Umbilical cord (tissue), 2 donors: ENCODE measurements around the gene GLO1. TPM values are rescaled to one million over a fixed set of nuclear protein-coding genes. Genes with fewer than 3 reads are reported as not detected.
"Not testable (repeated sequence)": the region's sequence is repeated elsewhere in the genome, so short reads cannot be mapped to it uniquely, and the experiment has no call there.

Experiments
- DNase-seq: peaks from one replicate; pipeline ENCODE4 v3.0.0-alpha.2; 2015; ENCODE audit warnings: low spot score
- total RNA-seq: library from RNA; depleted of rRNA; stranded (reverse); fragments of >200 nt; gene quantifications from one replicate; pipeline ENCODE4 v1.2.3, GENCODE V29; 2014; ENCODE audit warnings: low replicate concordance; ENCODE audit not compliant: insufficient read depth

Gene GLO1
- total RNA-seq, 1 donor from 2014 or later, result 84.7 TPM

- DNase-seq, result no peak
These were observed 3.0 kb upstream of the GLO1 start for GRCh38 chr6:38705924-38706323.

- peak; percentile 81 for DNase-seq
These were observed 1.1 kb upstream of the GLO1 start for GRCh38 chr6:38703949-38704590.

GRCh38 chr6:38701551-38701950, 1.4 kb downstream of the GLO1 start:
- DNase-seq, result no peak

GRCh38 chr6:38699702-38700101, 3.2 kb downstream of the GLO1 start:
- DNase-seq, result not testable (repeated sequence)

DNA sequence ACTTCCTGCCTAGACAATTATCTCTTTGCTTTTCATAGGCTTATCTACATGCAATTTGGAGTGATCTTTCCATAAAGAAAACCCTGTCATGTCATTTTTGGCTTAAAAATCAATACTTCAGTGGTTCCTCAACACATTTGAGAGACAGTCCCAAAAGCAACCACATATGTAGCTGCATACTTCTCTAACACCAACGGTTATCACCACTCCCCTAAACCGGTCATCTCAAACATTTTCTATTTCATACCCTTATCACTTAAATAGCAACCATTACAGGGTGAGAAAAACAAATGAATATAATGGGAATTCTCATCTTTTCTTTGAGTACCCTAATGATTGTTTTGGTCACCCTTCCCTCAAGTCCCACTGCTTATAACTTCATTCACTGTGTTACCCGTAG, 5.1 kb downstream of the GLO1 start:
- DNase-seq, result no peak

GRCh38 chr6:38696345-38696744, 6.6 kb downstream of the GLO1 start:
- no peak for DNase-seq

DNA sequence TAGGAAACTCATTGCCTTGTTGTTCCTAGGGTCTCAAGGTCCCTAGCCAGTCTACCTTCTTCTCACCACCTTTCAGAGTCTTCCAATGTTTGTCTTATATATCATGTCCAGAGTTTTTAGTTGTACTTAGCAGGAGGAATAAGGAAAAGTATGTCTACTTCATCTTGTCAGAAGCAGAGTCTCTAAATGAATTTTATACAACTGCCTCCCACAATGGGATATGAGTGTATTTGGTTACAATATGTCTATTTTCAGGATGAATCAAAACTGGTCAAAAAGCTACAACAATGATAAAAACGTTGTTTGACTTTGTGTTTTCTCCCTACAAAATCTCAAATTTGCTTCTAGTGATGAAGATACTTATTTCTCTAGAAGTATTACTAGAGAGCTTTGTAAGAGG, 7.0 kb downstream of the GLO1 start:
- no peak for DNase-seq

- no peak for DNase-seq
These were observed 7.6 kb downstream of the GLO1 start for GRCh38 chr6:38695227-38695900.

GRCh38 chr6:38688579-38689087, 14.3 kb downstream of the GLO1 start:
- no peak for DNase-seq

DNA sequence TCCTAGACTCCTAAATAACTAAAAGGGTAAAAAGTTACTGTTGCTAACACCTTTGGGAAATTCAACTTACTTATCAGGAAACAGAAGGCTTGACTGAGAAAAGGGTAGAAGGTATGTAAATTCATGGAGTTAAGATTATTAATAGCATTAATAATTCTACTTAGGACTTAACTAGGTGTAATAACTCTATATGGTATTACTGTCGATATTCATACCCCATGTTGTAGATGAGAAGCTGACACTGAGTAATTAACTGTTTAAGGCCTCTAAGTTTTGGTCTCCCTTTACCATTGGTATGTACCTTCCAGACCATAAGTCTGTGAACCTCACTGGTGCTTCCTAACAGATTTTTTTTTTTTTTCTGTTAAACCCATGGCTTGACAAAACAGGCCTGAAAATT, 15.4 kb downstream of the GLO1 start:
- DNase-seq, result no peak

DNA sequence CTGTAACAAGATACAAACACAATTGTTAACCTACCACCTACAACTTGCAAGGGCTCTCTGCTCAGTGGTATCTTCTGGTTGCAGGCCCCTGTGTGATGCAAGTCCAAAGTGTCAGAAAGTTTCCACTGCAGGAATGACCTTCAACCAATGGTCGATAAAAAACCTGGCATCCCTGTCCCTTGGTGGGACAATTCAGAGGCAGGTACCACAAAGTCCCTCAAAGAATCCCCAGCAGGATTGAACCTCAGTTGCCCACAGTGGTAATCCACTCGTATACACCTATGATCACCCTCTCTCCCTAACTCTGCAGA, 15.9 kb downstream of the GLO1 start:
- DNase-seq, result no peak

- DNase-seq, result no peak
These were observed 16.5 kb downstream of the GLO1 start for GRCh38 chr6:38686270-38687042.

DNA sequence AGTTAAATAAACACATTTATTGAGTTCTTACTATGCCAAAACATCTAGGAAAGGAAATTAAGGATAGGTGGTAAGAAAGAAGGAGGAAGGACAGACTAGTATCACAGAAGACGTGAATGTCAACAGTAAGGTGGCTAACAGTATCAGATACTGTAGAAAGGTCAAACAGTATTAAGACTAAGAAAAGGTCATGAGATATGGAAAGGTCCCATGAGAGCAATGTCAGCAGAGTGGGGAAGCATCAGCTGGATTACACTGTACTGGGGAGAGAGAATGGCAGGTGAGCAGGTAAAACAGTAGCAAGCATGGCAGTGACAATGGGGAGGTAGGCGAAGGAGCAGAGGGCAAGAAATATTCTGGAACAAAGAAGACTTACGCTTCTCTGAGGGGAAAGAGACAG, 18.0 kb downstream of the GLO1 start:
- DNase-seq, result no peak

- DNase-seq, result no peak
These were observed 18.7 kb downstream of the GLO1 start for GRCh38 chr6:38684237-38684636.

DNA sequence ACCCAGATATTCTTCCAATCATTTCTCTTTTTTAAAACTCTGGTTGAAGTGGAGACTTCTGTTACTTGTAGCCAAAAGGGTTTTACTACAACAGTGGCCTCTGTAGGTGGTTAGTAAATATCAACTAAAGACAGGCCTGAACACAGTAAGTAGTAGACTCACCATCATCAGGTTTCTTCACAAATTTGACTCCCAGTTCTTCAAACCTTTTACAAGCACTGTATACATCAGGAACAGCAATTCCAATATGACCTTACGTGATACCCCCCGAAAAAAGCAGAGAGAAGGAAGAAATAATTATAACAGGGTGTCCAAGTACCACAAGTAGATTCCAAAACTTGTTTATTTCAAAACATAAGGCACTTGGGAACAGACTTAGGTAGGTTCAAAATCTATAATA, 21.1 kb downstream of the GLO1 start:
- no peak for DNase-seq

DNA sequence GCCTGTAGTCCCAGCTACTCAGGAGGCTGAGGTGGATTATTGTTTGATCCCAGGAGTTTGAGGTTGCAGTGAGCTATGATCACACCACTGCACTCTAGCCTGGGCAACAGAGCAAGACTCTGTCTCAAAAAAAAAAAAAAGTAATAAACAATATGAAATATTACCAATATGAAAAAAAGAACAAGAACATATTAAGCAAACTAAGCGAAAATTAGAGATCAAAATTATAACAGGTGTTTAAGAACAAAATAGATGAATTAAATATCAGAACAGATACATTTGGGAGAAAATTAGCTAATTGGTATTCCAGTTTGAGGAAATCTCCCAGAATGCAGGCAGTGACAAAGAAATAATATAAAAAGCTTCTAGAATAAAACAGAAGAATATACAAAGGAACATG, 23.3 kb downstream of the GLO1 start:
- no peak for DNase-seq

DNA sequence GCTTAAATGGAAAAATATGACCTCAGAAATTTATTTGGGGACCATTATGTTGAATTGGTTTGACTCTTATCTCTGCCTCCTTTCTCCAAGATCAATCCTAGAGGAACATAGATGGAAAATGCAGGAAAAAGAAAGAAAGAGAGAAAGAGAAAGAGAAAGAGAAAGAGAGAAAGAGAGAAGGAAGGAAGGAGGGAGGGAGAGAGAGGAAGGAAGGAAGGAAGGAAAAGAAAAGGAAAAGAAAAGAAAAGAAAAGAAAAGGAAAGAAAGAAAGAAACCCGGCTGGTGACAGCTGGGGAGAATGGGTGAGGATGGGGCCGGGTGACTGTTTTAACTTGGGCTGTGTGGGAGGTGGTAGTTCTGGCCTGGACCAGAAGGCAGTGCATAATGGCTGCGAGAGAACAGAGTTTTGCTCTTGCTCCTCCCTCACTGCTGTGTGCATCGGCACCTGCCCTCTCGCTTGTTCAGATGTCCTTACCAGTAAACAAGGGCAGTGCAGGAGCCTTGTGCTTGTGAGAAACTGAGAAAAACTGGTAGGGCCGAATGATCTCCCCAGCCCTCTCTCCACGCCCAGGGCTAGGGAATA, 24.7 kb downstream of the GLO1 start:
- no peak for DNase-seq

DNA sequence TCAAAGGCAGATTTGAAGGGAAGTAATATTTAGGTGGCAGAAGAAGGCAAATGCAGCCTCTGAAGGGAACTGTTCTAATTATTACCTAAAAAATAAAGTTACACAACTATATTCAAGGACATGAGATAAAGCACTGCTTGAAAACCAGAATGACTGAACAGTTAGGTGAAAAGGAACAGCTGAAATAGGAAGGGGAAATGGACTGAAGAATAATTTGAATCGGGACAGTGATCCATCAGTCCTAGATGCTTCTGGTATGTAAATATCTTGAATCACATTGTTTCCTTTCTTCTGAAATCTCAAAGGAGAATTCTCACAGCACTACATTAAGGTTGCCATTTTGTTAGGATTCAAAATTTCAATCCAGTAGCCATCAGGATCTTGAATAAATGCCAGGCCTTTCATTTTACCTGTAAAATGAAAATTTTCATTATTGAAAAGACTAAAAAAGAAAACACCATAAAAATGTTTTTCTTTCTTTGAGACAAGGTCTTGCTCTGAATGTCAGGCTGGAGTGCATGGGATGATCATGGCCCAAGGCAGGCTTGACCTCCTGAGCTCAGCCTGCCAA, 25.9 kb downstream of the GLO1 start:
- no peak for DNase-seq

GRCh38 chr6:38676236-38676973, 26.5 kb downstream of the GLO1 start:
- peak; percentile 50 for DNase-seq

DNA sequence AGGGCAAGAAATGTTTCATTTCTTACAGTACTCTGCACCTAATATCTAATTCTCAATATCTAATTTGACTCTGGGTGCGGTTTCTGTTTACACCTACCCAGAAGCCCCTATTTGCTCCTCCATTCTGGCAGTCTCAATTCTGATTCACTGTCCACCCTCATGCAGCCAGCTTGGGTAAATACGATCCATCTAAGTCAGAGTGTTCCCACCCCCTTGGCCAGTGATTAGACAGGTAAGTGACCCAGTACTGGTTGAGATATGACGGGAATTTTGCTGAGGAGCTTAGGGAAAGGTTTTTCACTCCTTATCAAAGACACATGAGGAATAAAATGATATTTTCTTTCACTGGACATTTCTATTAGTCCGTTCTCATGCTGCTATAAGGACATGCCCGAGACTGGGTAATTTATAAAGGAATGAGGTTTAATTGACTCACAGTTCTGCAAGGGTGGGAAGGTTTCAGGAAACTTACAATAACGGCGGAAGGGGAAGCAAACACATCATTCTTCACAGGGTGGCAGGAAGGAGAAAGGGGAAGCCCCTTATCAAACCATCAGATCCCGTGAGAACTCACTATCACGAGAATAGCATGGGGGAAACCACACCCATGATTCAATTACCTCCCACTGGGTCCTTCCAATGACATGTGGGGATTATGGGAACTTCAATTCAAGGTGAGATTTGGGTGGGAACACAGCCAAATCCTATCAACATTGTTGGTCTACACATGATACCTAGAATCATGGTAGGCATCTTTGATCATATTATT, 29.4 kb downstream of the GLO1 start:
- DNase-seq, result no peak
